GM18870 (cell line): Measurements from ENCODE around the gene ATXN7L2.

Source experiments
- ATAC-seq: cut with Tn5 transposase; IDR thresholded peaks from one replicate; pipeline ENCODE4 v1.9.1; 2021; ENCODE audit warnings: moderate library complexity; ENCODE audit not compliant: unreplicated experiment

ATXN7L2 gene

GRCh38 chr1:109521002-109521951, 37.6 kb downstream of the ATXN7L2 start:
- ATAC-seq = no peak

- no peak for ATAC-seq
Observed at GRCh38 chr1:109522026-109522425, 38.3 kb downstream of the ATXN7L2 start.

GRCh38 chr1:109523706-109524105, 40.0 kb downstream of the ATXN7L2 start:
- ATAC-seq = no peak

DNA sequence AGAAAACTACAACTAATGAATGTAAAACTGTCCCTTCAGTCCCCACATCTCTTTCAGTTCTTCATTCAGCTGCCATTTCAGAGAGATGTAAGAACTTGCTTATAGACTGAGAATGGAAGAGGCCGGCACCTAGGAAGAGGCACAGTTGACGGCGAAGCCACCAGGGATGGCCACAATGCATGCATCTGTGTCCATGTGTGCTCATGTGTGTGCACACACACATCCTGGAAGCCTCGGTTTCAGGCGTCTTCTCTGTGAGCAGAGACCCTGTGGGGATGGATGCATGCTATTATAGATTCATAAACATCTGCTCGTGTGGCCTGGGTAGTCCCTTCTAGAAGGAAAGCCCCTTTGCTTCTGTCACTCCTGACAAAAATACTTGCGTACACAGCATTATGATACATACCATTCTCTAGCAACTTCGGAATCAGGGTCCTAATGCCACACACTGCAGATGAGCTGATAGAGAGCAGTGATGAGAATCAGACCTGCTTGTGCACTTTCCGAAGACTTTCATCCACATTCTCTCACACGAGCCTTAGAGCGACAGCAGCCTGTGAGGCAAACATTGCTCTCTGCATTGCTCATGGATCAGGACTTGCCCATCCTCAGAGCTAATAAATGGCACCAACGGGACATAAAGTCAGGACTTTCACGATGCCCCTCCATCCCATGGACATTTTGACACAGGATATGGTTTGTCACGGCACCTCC, 43.5 kb downstream of the ATXN7L2 start:
- no peak for ATAC-seq

- no peak for ATAC-seq
Observed at GRCh38 chr1:109527846-109528695, 44.4 kb downstream of the ATXN7L2 start.

GRCh38 chr1:109528712-109529111, 45.0 kb downstream of the ATXN7L2 start:
- no peak for ATAC-seq

DNA sequence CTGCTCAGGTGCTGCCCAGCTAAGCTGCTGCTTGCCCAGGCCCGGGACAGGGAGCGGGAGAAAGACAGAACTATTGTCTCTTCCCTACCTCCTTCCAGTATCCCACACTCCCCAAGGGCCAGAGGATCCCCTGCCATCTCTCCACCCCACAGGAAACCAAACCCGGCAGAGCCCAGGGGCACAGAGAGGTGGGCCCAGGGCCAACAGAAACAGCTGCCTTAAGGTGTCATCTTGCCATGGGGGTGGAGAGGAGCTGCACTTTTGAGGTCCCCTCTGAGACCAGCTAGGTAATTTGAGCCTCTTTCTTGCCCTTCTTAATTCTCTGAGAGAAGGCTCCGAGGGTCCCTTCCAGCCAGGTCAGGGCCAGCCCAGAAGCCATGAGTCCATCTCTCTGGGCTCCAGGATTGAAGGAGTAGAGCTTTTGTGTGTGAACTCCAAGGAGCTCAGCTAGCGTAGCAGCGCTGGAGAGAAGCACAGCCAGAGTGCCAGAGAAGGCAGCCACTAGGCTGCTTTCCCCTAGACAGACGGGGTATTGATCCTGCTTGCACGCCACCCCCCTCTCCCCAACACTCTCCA, 46.3 kb downstream of the ATXN7L2 start:
- no peak for ATAC-seq

DNA sequence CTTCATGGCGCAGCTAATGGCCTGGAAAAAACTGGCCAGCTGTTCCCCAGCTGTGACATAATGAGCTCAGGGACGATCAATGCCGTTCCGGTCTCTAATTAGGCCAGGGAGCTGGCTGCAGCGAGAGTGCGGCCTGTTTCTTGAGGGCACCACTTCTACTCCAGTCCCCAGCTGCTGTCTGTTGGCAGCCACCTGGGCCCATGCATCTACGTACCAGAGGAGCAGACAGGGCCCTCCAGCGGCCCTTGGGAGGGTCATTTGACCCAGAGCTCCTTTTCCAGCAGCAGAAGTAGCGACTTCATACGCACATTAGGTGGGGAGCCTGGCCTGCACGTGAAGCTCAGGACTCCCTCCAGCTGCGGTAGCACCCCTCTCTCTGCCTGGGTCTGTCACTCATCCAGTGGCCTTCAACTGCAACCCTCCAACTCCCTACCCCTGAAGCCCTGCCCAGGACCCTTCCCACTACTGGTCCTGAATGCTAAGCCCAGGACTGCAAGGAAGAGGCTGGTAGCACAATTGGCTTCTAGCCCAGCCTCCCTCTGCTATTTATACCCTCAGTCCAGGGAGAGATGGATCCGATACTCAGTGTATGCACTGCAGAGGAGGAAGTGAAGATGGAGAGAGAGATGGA, 46.9 kb downstream of the ATXN7L2 start:
- ATAC-seq = no peak

GRCh38 chr1:109531380-109531779, 47.7 kb downstream of the ATXN7L2 start:
- no peak for ATAC-seq

GRCh38 chr1:109531826-109532364, 48.2 kb downstream of the ATXN7L2 start:
- ATAC-seq = no peak

DNA sequence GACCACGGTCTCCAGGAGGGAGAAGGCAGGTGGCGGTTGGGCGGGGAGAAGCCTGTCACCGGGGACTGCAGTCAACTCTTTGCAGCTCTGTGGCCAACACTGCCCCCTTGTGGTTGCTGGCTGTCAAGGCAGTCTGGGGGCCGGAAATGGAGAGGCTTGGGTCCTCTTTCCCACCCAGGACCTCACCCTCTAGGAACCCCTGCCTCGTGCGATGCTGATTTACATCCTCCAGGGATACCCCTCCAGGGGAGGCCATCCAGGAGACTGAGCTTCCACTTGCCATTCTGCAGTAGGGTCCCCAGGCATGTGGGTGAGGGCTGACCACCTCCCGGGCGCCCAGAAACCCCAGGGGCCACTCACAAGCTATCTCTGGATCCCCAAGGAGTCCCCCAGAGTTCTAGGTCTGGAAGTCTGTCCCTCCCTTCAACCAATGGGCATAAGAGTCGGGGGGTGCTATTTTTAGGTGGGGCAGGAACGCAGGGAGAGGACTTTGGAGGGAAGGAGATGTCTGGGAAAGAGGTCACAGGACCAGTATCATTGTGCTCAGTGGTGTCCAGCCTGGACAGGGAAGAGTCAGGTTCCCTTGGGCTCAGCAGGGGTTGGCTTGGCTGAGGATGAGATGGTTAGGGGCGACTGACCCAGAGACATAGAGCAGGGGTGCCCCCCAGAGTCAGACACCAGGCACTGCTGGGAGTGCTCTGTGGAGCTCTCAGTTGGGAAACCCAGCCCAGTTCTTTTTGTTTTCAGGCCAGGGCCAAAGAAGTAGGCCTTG, 48.8 kb downstream of the ATXN7L2 start:
- ATAC-seq = no peak

DNA sequence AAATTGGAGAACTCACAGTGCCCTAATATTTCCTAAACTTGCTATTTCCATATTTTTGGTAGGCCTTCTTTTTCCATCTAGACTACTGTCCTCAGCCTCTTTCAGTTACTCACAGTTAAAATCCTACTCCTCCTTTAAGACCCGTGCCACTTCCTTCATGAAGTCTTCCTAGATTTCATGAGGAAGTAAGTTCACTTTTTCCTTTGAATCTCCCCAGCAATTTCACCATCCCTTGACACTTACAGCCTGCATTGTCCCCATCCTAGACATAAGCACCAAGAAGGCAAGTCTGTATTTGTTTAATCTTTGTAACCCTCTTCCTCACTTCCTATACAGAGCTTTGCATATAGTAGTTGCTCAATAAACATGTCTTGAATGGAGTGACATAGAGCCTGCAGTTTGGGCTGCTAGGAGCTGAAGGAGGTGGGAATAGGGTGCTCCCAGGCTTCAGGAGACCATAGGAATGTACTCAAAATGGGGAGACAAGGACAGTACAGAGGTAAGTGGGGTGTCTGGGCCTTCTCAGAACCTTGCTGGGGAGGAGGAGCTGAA, 50.7 kb downstream of the ATXN7L2 start:
- ATAC-seq = no peak

DNA sequence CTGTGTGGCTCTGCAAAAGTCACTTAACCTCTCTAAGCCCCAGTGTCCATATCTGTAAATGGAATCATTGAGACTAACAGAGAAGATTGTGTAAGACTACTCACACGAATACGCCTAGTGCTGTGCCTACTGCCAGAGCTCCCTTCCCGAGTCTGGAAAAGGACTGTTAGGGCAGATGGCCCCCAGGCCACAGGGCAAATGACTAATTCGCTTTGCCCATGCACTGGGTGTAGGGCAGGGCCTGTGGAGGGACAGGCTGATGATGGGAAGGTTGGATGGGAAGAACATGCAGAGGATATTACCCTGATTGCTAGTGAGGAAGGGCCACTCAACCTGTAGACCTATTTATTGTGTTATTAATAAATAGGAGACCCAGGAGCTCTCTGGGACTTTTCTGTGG, 51.8 kb downstream of the ATXN7L2 start:
- ATAC-seq = no peak

- no peak for ATAC-seq
Observed at GRCh38 chr1:109535971-109536491, 52.3 kb downstream of the ATXN7L2 start.

- no peak for ATAC-seq
Observed at GRCh38 chr1:109537450-109538178, 53.9 kb downstream of the ATXN7L2 start.

DNA sequence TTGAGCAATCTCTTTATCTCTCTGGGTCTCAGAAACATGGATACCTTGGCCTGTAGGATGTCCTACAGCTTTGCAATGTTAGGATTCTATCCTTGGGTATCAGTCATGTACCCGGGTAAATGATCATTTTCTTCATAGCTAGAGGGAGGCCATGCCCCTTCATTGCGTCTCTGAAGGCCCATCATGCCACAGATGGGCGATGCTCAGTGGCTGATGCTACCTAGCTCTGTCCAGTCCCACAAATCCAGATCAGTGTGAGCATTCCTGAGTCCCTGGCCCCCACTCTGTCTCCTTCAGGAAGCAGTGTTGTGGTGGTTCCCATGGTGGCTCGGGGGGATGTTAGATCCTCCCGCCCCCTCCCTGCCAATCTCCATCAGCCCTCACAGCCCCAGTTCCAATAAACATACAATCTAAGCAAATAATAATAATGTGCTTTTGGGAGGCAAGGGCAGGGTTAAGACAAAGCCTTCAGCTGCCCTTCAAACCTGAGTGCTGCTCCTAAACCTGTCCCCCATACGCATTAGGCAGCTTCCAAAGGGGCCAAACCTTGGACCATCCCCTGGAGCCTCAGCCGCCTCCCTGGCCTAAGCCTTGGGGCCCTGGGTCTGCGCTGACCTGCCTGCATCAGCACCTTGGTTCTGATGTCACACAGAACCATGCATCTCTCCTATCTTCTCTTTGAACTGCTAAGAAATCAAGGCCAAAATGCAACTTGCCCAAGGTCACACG, 55.3 kb downstream of the ATXN7L2 start:
- no peak for ATAC-seq

- no peak for ATAC-seq
Observed at GRCh38 chr1:109539676-109540075, 56.0 kb downstream of the ATXN7L2 start, which contains the start of gene GPR61. GPR61 (plus strand) TSS chr1:109539872; CDS start chr1:109543023, 3,151 bp downstream.
